K562 (cell line): ENCODE results near the gene ARHGEF10L. TPM values are rescaled to one million over a fixed set of nuclear protein-coding genes. Genes with fewer than 3 reads are reported as not detected.

ENCODE experiments used
- ATAC-seq: fragments of 200-7000 bp; cut with Tn5 transposase; 3 replicates; pipeline ENCODE4 v1.9.1; 2020; ENCODE audit warnings: moderate library complexity
- BruUV-seq: library from RNA; stranded (reverse); fragments of 400-500 nt; replicated peaks from 2 replicates; lab custom pipeline; 2021; lab: Mats Ljungman, UMichigan
- CTCF ChIA-PET: fragments of 300-600 bp; formaldehyde crosslinking; extraction: SDS; loops from one replicate; lab custom pipeline; 2021; ENCODE audit warnings: low intra/inter-chr PET ratio; lab: Yijun Ruan, JAX
- POLR2A ChIA-PET: fragments of 300-600, 350-650 bp; sonication (Branson Sonifier 250); formaldehyde crosslinking; extraction: SDS; loops from one replicate; lab custom pipeline; 2021; ENCODE audit warnings: antibody characterized with exemption, inconsistent platforms; lab: Yijun Ruan, JAX
- DNase-seq, 4 experiments: peaks; one replicate each; pipeline versions ENCODE4 v3.0.0 to v3.0.0-alpha.2; 2011 to 2018; ENCODE audit warnings: low spot score in 3 of 4, mixed read lengths in 3 of 4; ENCODE audit errors: extremely low read depth in 1 of 4
- FAIRE-seq: peaks from 2 replicates; lab custom pipeline; 2011; peaks lifted over from hg19 to GRCh38; lab: Jason Lieb, UNC
- H2AFZ ChIP-seq: 2 replicates; pipeline ENCODE4 v1.6.0; 2011; ENCODE audit warnings: low read depth, low read length, control low read depth, inconsistent platforms
- H3K27ac ChIP-seq: fragments of 200-600 bp; 3 replicates; pipeline ENCODE4 v1.8.0; 2011; ENCODE audit warnings: low read depth, mild to moderate bottlenecking, control low read depth, inconsistent platforms, low read length, moderate library complexity, mixed read lengths; ENCODE audit errors: extremely low read depth
- H3K27me3 ChIP-seq, 2 experiments: fragments of 300-600 bp in 1 of 2; 2 replicates in 1 of 2; 3 replicates in 1 of 2; pipeline versions ENCODE4 v1.6.0 to v1.8.0; 2011; ENCODE audit warnings: inconsistent platforms in 2 of 2, low read length in 2 of 2, mild to moderate bottlenecking in 1 of 2, mixed read lengths in 1 of 2, moderate library complexity in 1 of 2; ENCODE audit not compliant: control insufficient read depth in 2 of 2, insufficient read depth in 2 of 2
- H3K36me3 ChIP-seq: fragments of 300-600 bp; 3 replicates; pipeline ENCODE4 v1.8.0; 2011; ENCODE audit warnings: mild to moderate bottlenecking, low read length, inconsistent platforms; ENCODE audit not compliant: control insufficient read depth, insufficient read depth
- H3K4me1 ChIP-seq, 2 experiments: fragments of 200-600 bp in 1 of 2; replicated peaks in 1 of 2; 2 replicates in 1 of 2; 3 replicates in 1 of 2; pipeline versions ENCODE4 v1.5.1 to v1.8.0; 2011; ENCODE audit warnings: inconsistent platforms in 2 of 2, low read length in 2 of 2, mild to moderate bottlenecking in 1 of 2, mixed read lengths in 1 of 2, moderate library complexity in 1 of 2; ENCODE audit not compliant: control insufficient read depth in 2 of 2, insufficient read depth in 2 of 2
- H3K4me2 ChIP-seq: 2 replicates; pipeline ENCODE4 v1.6.1; 2011; ENCODE audit warnings: low read length, control low read depth, inconsistent platforms, mixed read lengths; ENCODE audit not compliant: insufficient read depth
- H3K4me3 ChIP-seq: fragments of 200-600 bp; sonication (generic), shearing (Covaris generic); 2 replicates; pipeline ENCODE4 v1.5.1; 2016; ENCODE audit warnings: control low read depth, inconsistent platforms
- H3K79me2 ChIP-seq: fragments of 200-600 bp; 3 replicates; pipeline ENCODE4 v1.8.0; 2011; ENCODE audit warnings: low read length, inconsistent platforms; ENCODE audit not compliant: control insufficient read depth, insufficient read depth
- H3K9ac ChIP-seq, 2 experiments: 2 replicates each; pipeline versions ENCODE4 v1.6.0 to v1.6.1; 2011; ENCODE audit warnings: low read depth in 2 of 2, low read length in 2 of 2, control low read depth in 1 of 2, inconsistent platforms in 1 of 2, mild to moderate bottlenecking in 1 of 2, mixed read lengths in 1 of 2; ENCODE audit not compliant: insufficient read depth in 1 of 2
- H3K9me1 ChIP-seq: one replicate; pipeline ENCODE4 v1.6.0; 2011; ENCODE audit warnings: inconsistent platforms, mild to moderate bottlenecking, low read length, moderate library complexity; ENCODE audit not compliant: control insufficient read depth, insufficient read depth
- H3K9me3 ChIP-seq: replicated peaks from 2 replicates; pipeline ENCODE4 v1.5.1; 2011; ENCODE audit warnings: low read depth, low read length, inconsistent platforms; ENCODE audit not compliant: control insufficient read depth, insufficient read depth
- H4K20me1 ChIP-seq: replicated peaks from 2 replicates; pipeline ENCODE4 v1.6.1; 2011; ENCODE audit warnings: low read length, inconsistent platforms, mixed read lengths; ENCODE audit not compliant: control insufficient read depth, insufficient read depth
- FUS ChIP-seq: fragments of 200-400 bp; formaldehyde crosslinking; optimal IDR thresholded peaks from 2 replicates; pipeline ENCODE3; 2017; ENCODE audit warnings: low read depth, low read length
- HBP1 ChIP-seq: fragments of 450-650 bp; formaldehyde crosslinking; IDR thresholded peaks from 2 replicates; pipeline ENCODE4 v1.4.0; 2022; ENCODE audit warnings: missing genetic modification characterization
- HOMEZ ChIP-seq: fragments of 250-450 bp; sonication (Bioruptor Pico); IDR thresholded peaks from 2 replicates; pipeline ENCODE4 v1.4.0; 2020; ENCODE audit warnings: mild to moderate bottlenecking, moderate library complexity
- SIN3B ChIP-seq: fragments of 450-650 bp; IDR thresholded peaks from 2 replicates; pipeline ENCODE4 v1.6.1; 2017; ENCODE audit warnings: low read depth, mild to moderate bottlenecking, moderate library complexity
- SMAD1 ChIP-seq: fragments of 150-350 bp; IDR thresholded peaks from 2 replicates; pipeline ENCODE4 v1.6.1; 2014; ENCODE audit warnings: low read length, low read depth; ENCODE audit not compliant: partially characterized antibody
- ZBTB7A ChIP-seq: IDR thresholded peaks from 2 replicates; pipeline ENCODE4 v1.6.1; 2011; ENCODE audit warnings: low read depth, mild to moderate bottlenecking, low read length, moderate library complexity, borderline replicate concordance; ENCODE audit not compliant: control insufficient read depth
- ZNF146 ChIP-seq: IDR thresholded peaks from one replicate; pipeline ENCODE4 v1.6.1; 2018; ENCODE audit warnings: missing compliant biosample characterization; ENCODE audit not compliant: unreplicated experiment
- ZNF445 ChIP-seq: fragments of 250-450 bp; sonication (Bioruptor Pico); IDR thresholded peaks from 2 replicates; pipeline ENCODE4 v1.4.0; 2020; ENCODE audit warnings: low read depth, mild to moderate bottlenecking, moderate library complexity
- ZNF699 ChIP-seq: fragments of 250-450 bp; sonication (Bioruptor Pico); IDR thresholded peaks from 2 replicates; pipeline ENCODE4 v1.8.0; 2021; ENCODE audit warnings: mild to moderate bottlenecking, moderate library complexity; ENCODE audit not compliant: insufficient replicate concordance
- ZNF785 ChIP-seq: fragments of 250-450 bp; sonication (Bioruptor Pico); IDR thresholded peaks from 2 replicates; pipeline ENCODE4 v1.4.0; 2020; ENCODE audit warnings: mild to moderate bottlenecking
- WGBS: fragments of 100-300 bp; shearing (Covaris generic); methylation state at CpG from one replicate; pipeline ENCODE4 v1.1.6; 2016; ENCODE audit warnings: low coverage, mixed read lengths; ENCODE audit not compliant: insufficient coverage; ENCODE audit errors: missing lambda C conversion rate; 5-methylcytosine and 5-hydroxymethylcytosine counted together
- in situ Hi-C: fragments of 300-500 bp; cut with MboI; formaldehyde crosslinking; loops from 4 replicates; pipeline ENCODE4 v1.15.0; 2018; ENCODE audit warnings: inconsistent platforms, mixed read lengths
- intact Hi-C: fragments of 100-400 bp; cut with micrococcal nuclease; formaldehyde crosslinking; loops from 2 replicates; pipeline ENCODE4 v1.14.2; 2022
- polyA plus RNA-seq, 8 experiments: library from polyadenylated mRNA; depleted of rRNA in 4 of 8; stranded (reverse) in 5 of 8; unstranded in 3 of 8; fragments of >200 nt; fragmentation: Nextera tagmentation in 2 of 8; fragmentation: Illumina TruSeq in 1 of 8; extraction: Ambion mirVana in 2 of 8; extraction: Trizol in 1 of 8; gene quantifications; 2 replicates each; pipeline versions ENCODE4 v1.2.1 to v1.2.3, GENCODE V29; 2011 to 2014; ENCODE audit warnings: inconsistent platforms in 1 of 8, missing spikeins in 1 of 8
- total RNA-seq, 7 experiments: library from RNA; depleted of rRNA in 6 of 7; stranded (reverse); fragments of >200 nt in 6 of 7; fragmentation: Illumina TruSeq in 2 of 7; extraction: Trizol in 2 of 7; gene quantifications; 2 replicates each; pipeline versions ENCODE4 v1.2.1 to v1.2.3, GENCODE V29; 2011 to 2021; ENCODE audit warnings: low replicate concordance in 1 of 7

Gene ARHGEF10L
- total and polyA plus RNA-seq, 9 of the 15 experiments (the other 6 are each of a cell fraction or from before 2014, with no cell fraction given), result 0.09 to 0.13 TPM; not detected in 7

- Histone ChIP-seq H3K36me3 (no peaks in the 10 kb centered on the region), H2AFZ (no peak overlapping the region), H3K79me2 (no peaks in the 10 kb centered on the region), H3K9ac (no peak overlapping the region), H3K4me3 (no peak overlapping the region), H3K4me1 (peaks cover 0 to 6% of the 10 kb centered on the region in 2 experiments; a peak in 2 of 5 replicates), H4K20me1 (peaks cover 14% of the 10 kb centered on the region), H3K27ac (no peak overlapping the region), H3K4me2 (no peak overlapping the region), H3K9me1 (no peaks in the 10 kb centered on the region), H3K27me3 (peaks cover 31 to 79% of the 10 kb centered on the region in 2 experiments), H3K9me3 (no peaks in the 10 kb centered on the region)
- DNase-seq, result no peak
- ATAC-seq, result no peak
- ChIA-PET CTCF (no interaction called here), POLR2A (interaction anchor here (0.5 to 0.6 kb wide), 2 partner anchors 94 to 304 kb away, joined by 3 to 6 read pairs; no protein-coding TSS in a partner anchor)
- intact Hi-C loops (no loop called here), in situ Hi-C loops (no loop called here)
- 3% methylated on average over 21 of the region's 21 CpGs for WGBS
- no peak for TF ChIP-seq ZNF146 (CRISPR knock-in tag)
- no TSS peak for BruUV-seq
- FAIRE-seq, result no peak
These were observed 161.7 kb downstream of the ARHGEF10L start for GRCh38 chr1:17700945-17701810.

- Histone ChIP-seq H3K9me3 (no peaks in the 10 kb centered on the region), H4K20me1 (peaks cover 10% of the 10 kb centered on the region), H3K27ac (no peak overlapping the region), H3K4me1 (no peaks in the 10 kb centered on the region), H3K4me2 (no peak overlapping the region), H3K79me2 (no peaks in the 10 kb centered on the region), H3K27me3 (peaks cover 24 to 62% of the 10 kb centered on the region in 2 experiments), H2AFZ (no peak overlapping the region), H3K9ac (no peak overlapping the region), H3K9me1 (no peaks in the 10 kb centered on the region), H3K4me3 (no peak overlapping the region), H3K36me3 (no peaks in the 10 kb centered on the region)
- ChIA-PET CTCF (no interaction called here), POLR2A (interaction anchor here (0.6 kb wide), 1 partner anchor 151 kb away, joined by 4 read pairs; no protein-coding TSS in a partner anchor)
- intact Hi-C loops, result no loop called here
- WGBS, result 6% methylated on average over 5 of the region's 7 CpGs
- FAIRE-seq (no peak), ATAC-seq (no peak), DNase-seq (no peak)
- in situ Hi-C loops, result no loop called here
- BruUV-seq, result no TSS peak
- TF ChIP-seq HOMEZ (CRISPR knock-in tag) (no peak), SMAD1 (no peak), SIN3B (no peak), ZNF445 (no peak), HBP1 (CRISPR knock-in tag) (no peak), ZNF785 (CRISPR knock-in tag) (no peak), FUS (no peak), ZNF699 (CRISPR knock-in tag) (no peak), ZBTB7A (no peak)
These were observed 164.7 kb downstream of the ARHGEF10L start for GRCh38 chr1:17704176-17704575.
